Measurements from ENCODE around the gene PSMD1.

DNA sequence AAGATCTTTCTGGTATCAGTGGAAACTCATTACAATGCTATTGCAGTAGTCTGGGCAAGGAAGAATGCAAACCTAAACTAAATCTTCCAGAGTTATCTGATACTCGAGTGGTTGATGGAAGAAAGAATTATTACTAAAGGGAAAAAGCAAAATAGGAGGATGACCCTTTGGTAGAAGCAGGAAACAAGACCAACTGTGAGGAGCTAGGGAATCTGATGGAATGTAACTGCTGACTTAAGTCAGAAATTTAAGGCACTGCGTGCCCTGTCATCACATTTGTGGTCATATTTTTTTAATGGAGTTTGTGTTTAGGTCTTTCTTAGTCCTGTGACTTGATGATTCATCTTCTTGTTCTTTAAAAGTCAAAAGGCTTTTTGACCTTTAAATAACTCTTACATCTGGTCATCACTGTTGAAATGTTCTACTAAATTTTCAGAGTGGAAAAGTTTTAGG lies 105.2 kb downstream of the PSMD1 start:
- no peak for TF ChIP-seq POLR2A (IDR thresholded peaks at IDR 0.05; ENCODE audit: low read depth)
- TF ChIP-seq, protein P1, sequence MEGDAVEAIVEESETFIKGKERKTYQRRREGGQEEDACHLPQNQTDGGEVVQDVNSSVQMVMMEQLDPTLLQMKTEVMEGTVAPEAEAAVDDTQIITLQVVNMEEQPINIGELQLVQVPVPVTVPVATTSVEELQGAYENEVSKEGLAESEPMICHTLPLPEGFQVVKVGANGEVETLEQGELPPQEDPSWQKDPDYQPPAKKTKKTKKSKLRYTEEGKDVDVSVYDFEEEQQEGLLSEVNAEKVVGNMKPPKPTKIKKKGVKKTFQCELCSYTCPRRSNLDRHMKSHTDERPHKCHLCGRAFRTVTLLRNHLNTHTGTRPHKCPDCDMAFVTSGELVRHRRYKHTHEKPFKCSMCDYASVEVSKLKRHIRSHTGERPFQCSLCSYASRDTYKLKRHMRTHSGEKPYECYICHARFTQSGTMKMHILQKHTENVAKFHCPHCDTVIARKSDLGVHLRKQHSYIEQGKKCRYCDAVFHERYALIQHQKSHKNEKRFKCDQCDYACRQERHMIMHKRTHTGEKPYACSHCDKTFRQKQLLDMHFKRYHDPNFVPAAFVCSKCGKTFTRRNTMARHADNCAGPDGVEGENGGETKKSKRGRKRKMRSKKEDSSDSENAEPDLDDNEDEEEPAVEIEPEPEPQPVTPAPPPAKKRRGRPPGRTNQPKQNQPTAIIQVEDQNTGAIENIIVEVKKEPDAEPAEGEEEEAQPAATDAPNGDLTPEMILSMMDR (IDR thresholded peaks at IDR 0.05), result no peak

Data from esophagus muscularis mucosa (tissue), 3 donors.